GM19025 (cell line): ENCODE results near the gene CEP112.
"Not testable (repeated sequence)": the region's sequence is repeated elsewhere in the genome, so short reads cannot be mapped to it uniquely, and the experiment has no call there.

Source experiments
- ATAC-seq: cut with Tn5 transposase; IDR thresholded peaks from one replicate; pipeline ENCODE4 v1.9.1; 2021; ENCODE audit warnings: mild to moderate bottlenecking, low read depth, moderate library complexity; ENCODE audit not compliant: unreplicated experiment

Gene CEP112

GRCh38 chr17:65753348-65753747 is 438.6 kb downstream of the CEP112 start:
- no peak for ATAC-seq

- ATAC-seq = no peak
Observed at GRCh38 chr17:65751263-65751662, 440.7 kb downstream of the CEP112 start.

GRCh38 chr17:65750631-65751115 is 441.3 kb downstream of the CEP112 start:
- peak; percentile 61 for ATAC-seq

- ATAC-seq = no peak
Observed at GRCh38 chr17:65750166-65750565, 441.8 kb downstream of the CEP112 start.

- ATAC-seq = no peak
Observed at GRCh38 chr17:65749479-65749878, 442.5 kb downstream of the CEP112 start.

- no peak for ATAC-seq
Observed at GRCh38 chr17:65745241-65745640, 446.7 kb downstream of the CEP112 start.

GRCh38 chr17:65743308-65743655 is 448.7 kb downstream of the CEP112 start:
- ATAC-seq = no peak

GRCh38 chr17:65742403-65743307 is 449.3 kb downstream of the CEP112 start:
- no peak for ATAC-seq

- ATAC-seq = no peak
Observed at GRCh38 chr17:65741710-65742109, 450.2 kb downstream of the CEP112 start.

GRCh38 chr17:65739034-65739433 is 452.9 kb downstream of the CEP112 start:
- ATAC-seq = no peak

DNA sequence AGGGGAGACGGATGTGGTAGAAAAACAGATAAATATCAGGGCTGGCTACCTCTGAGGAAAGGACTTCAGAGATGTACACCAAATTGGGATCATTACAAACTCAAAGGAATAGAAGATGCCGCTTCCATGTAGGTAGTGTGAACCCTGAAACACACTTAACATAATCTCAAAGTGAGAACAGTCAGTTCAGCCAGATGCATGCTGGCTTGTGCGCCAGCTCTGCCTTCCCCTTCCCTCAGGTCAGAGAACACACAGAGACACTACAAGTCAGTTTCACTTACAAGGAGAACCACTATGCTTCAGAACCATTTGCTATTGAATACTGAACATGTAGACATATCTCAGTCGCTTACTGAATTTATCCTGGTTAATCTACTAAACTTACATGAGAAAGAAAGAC is 454.5 kb downstream of the CEP112 start:
- ATAC-seq = no peak

- no peak for ATAC-seq
Observed at GRCh38 chr17:65733314-65733713, 458.6 kb downstream of the CEP112 start.

DNA sequence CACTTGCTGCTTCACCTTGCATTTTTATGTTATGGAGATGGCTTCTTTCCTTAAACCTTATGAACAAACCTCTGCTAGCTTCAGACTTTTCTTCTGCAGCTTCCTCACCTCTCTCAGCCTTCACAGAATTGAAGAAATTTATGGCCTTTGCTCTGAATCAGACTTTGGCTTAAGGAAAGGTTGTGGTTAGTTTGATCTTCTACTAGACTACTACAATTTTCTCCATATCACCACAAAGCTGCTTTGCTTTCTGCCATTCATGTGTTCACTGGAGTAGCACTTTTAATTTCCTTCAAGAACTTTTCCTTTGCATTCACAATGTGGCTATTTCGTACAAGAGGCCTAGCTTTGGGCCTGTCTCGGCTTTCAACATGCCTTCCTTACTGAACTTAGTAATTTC is 459.3 kb downstream of the CEP112 start:
- ATAC-seq = not testable (repeated sequence)

GRCh38 chr17:65730711-65731169 is 461.2 kb downstream of the CEP112 start:
- no peak for ATAC-seq

- ATAC-seq = no peak
Observed at GRCh38 chr17:65729207-65729606, 462.7 kb downstream of the CEP112 start.

- ATAC-seq = no peak
Observed at GRCh38 chr17:65727832-65728231, 464.1 kb downstream of the CEP112 start.

GRCh38 chr17:65727246-65727645 is 464.7 kb downstream of the CEP112 start:
- no peak for ATAC-seq

DNA sequence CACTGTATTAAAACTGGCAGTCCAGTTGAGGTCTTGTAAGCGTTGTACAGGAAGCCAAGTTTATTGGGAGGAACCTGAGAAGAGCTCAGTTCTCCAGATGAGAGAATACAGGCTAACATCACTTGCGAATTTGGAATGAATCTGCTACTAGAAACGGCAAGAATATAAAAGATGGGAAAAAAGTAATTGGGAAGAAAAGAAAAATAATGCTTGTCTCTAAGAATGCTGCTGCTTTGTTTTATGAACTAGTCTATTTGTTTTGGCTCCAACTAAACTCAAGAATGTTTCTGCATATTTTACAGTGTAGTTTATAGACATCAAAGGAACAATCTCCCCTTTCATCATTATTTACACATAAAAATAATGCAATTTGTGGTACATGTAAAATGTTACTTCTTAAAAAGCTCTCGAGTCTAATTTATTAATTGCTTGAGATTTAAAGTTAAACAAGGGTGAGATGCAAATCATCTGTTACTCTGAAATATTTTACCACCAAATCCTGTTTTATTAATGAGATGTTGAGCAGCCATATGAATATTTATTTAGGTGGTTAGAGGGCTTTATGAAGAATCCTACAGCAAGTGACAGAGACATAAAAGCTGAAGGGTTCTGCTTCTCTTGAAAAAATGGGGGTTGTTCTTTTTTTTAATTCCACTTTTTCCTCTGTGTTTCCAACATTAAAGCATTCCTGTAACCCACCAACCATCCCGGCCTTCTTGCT is 468.3 kb downstream of the CEP112 start:
- no peak for ATAC-seq

GRCh38 chr17:65718601-65719000 is 473.3 kb downstream of the CEP112 start:
- ATAC-seq = no peak

- ATAC-seq = no peak
Observed at GRCh38 chr17:65712383-65713267, 479.3 kb downstream of the CEP112 start.
